GM12872 (cell line): ENCODE measurements around the gene KLHDC7A.

Experiments
- TF ChIP-seq, protein P1 (sequence below): IDR thresholded peaks from 3 replicates; pipeline ENCODE4 v1.5.1; 2011; ENCODE audit warnings: low read depth, mild to moderate bottlenecking, low read length, moderate library complexity; ENCODE audit not compliant: insufficient read depth

The KLHDC7A gene

DNA sequence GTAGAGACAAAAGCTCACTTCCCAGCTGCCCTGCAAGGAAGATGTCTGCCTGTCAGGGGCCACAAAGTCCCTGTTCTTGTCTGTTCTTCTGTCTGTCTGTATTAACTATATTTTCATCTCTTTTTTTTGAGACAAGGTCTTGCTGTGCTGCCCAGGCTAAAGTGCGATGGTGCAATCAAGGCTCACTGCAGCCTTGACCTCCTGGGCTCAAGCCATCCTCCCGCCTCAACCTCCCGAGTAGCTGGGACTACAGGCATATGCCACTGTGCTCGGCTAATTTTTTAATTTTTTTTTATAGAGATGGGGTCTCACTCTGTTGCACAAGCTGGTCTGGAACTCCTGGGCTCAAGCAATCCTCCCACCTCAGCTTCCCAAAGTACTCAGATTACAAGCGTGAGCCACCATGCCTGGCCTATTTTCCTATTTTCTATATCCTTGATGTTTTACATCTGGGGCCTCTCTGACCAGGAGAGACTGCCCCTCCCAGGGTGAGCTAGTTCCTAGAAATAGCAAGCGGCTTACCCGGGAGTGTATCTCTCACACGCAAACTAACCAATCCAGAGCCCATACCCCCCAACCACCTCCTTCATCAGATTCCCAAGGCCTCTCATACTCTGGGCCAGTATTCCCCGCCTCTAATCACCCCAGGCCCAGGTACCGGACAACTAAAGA, 5.4 kb upstream of the KLHDC7A start:
- TF ChIP-seq, protein P1, sequence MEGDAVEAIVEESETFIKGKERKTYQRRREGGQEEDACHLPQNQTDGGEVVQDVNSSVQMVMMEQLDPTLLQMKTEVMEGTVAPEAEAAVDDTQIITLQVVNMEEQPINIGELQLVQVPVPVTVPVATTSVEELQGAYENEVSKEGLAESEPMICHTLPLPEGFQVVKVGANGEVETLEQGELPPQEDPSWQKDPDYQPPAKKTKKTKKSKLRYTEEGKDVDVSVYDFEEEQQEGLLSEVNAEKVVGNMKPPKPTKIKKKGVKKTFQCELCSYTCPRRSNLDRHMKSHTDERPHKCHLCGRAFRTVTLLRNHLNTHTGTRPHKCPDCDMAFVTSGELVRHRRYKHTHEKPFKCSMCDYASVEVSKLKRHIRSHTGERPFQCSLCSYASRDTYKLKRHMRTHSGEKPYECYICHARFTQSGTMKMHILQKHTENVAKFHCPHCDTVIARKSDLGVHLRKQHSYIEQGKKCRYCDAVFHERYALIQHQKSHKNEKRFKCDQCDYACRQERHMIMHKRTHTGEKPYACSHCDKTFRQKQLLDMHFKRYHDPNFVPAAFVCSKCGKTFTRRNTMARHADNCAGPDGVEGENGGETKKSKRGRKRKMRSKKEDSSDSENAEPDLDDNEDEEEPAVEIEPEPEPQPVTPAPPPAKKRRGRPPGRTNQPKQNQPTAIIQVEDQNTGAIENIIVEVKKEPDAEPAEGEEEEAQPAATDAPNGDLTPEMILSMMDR = no peak

DNA sequence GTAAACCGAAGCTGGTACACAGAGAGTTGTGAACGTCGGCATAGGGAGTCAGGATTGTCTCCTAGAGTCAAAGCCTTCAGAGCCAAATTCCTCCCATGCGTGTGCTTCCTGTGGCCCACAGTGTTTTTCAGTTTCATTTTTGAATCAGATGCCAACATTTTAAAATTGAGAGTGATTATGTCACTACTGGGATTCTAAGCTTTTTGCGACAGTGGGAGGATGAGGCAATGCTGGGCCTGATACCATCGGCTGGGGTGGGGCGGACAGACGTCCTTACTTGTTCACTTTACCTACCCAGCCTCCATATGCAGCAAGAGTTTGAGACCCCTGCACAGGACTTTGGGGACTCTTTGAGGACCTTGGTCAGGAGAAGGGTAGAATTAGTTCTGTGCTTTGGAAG, 1.3 kb upstream of the KLHDC7A start:
- TF ChIP-seq, protein P1 = no peak

- TF ChIP-seq, protein P1 = no peak
These were observed 625 bp downstream of the KLHDC7A start for GRCh38 chr1:18481190-18481920.

DNA sequence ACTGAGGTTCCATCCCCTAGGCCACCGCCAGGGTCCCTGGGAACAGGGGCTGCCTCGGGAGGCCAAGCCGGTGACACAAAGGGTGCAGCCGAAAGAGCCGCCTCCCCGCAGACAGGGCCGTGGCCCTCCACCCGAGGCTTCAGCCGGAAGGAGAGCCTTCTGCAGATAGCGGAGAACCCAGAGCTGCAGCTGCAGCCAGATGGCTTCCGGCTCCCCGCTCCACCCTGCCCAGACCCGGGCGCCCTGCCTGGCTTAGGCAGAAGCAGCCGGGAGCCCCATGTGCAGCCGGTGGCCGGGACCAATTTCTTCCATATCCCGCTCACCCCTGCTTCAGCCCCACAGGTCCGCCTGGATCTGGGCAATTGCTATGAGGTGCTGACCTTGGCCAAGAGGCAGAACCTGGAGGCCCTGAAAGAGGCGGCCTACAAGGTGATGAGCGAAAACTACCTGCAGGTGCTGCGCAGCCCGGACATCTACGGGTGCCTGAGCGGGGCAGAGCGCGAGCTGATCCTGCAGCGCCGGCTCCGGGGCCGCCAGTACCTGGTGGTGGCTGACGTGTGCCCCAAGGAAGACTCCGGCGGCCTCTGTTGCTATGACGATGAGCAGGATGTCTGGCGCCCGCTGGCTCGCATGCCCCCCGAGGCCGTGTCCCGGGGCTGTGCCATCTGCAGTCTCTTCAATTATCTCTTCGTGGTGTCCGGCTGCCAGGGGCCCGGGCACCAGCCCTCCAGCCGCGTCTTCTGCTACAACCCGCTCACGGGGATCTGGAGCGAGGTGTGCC, 1.4 kb downstream of the KLHDC7A start:
- TF ChIP-seq, protein P1 = no peak

DNA sequence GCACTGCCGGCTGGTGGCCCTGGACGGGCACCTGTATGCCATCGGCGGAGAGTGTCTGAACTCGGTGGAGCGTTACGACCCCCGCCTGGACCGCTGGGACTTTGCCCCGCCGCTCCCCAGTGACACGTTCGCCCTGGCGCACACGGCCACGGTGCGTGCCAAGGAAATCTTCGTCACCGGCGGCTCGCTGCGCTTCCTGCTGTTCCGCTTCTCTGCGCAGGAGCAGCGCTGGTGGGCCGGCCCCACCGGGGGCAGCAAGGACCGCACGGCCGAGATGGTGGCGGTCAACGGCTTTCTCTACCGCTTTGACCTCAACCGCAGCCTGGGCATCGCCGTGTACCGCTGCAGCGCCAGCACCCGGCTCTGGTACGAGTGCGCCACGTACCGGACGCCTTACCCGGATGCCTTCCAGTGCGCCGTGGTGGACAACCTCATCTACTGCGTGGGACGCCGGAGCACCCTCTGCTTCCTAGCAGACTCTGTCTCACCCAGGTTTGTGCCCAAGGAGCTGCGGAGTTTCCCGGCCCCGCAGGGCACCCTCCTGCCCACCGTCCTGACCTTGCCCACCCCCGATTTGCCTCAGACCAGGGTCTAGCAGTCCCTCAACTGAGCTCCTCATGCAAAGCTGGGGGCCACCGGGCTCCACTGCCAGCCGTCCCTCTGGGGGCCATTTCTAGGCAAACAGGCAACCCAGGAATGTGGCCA, 2.1 kb downstream of the KLHDC7A start:
- TF ChIP-seq, protein P1 = no peak

DNA sequence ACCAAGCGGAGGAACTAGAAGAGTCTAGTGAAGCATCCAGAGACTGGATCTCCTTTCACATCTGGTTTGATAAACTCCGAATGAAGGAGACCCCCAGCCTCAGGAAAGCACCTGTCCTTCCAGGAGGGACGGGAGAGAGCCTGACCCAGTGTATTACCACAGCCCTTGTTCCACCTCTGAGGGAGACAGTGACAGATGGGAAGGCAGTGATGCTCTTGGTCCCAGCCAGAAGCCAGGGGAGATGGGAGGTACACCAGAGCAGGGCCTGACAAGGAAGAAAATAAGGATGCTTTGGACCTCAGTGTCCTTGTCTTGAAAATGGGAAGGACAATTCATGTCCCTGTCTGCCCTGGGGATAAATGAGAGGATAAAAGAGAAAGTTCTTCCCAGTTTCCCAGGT, 3.5 kb downstream of the KLHDC7A start:
- TF ChIP-seq, protein P1 = no peak

DNA sequence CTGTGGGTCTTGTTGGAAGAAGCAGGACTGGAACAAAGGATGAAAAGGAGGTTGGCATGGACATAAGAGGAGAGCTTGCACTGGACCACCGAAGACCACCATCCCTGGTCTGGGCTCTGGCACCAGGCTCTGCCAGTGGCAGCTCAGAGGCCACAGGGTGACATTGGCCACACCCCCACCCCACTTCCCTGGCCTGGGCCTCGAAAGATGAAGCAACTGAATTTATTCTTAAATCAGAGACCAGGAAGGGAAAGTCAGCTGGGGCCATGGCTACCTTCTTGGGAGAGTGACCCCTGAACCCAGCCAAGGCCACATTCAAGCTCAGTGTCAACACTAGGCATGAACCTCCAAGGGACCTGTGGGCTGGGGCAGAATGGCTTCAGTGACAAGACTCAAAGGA, 4.0 kb downstream of the KLHDC7A start:
- TF ChIP-seq, protein P1 = no peak
